Activated naive CD8-positive, alpha-beta T cell treated with anti-CD3 and anti-CD28 coated beads for 36 hours (primary cell): Measurements from ENCODE around the gene ADAP1. TPM values are rescaled to one million over a fixed set of nuclear protein-coding genes. Genes with fewer than 3 reads are reported as not detected.

Source experiments
- DNase-seq: peaks from one replicate; pipeline ENCODE4 v3.0.0; 2021
- H3K27ac Mint-ChIP-seq: one replicate; pipeline ENCODE4 v1.8.0; 2022; ENCODE audit warnings: mild to moderate bottlenecking, moderate library complexity, mixed read lengths
- H3K27me3 Mint-ChIP-seq: one replicate; pipeline ENCODE4 v1.8.0; 2022; ENCODE audit warnings: mild to moderate bottlenecking, mixed read lengths
- H3K36me3 Mint-ChIP-seq: one replicate; pipeline ENCODE4 v1.8.0; 2021; ENCODE audit warnings: mild to moderate bottlenecking, mixed read lengths
- H3K4me1 Mint-ChIP-seq: one replicate; pipeline ENCODE4 v1.8.0; 2021; ENCODE audit warnings: mixed read lengths
- H3K4me3 Mint-ChIP-seq: one replicate; pipeline ENCODE4 v1.8.0; 2022; ENCODE audit warnings: mild to moderate bottlenecking, moderate library complexity, mixed read lengths
- H3K9me3 Mint-ChIP-seq: one replicate; pipeline ENCODE4 v1.8.0; 2022; ENCODE audit warnings: mixed read lengths
- total RNA-seq, 2 experiments: library from RNA; stranded (reverse); gene quantifications; one replicate each; pipeline ENCODE4 v1.2.3, GENCODE V29; 2021

Gene ADAP1
- total RNA-seq, 2 experiments from 2014 or later = 49.9 to 56.7 TPM

GRCh38 chr7:920351-921070 is 34.0 kb downstream of the ADAP1 start:
- H3K4me3 Mint-ChIP-seq = peak overlapping the region; percentile 48
- peaks cover 34% of the 10 kb centered on the region for H3K4me1 Mint-ChIP-seq
- peak overlapping the region; percentile 98 for H3K27ac Mint-ChIP-seq
- H3K36me3 Mint-ChIP-seq = peaks cover 24% of the 10 kb centered on the region
- no peaks in the 10 kb centered on the region for H3K9me3 Mint-ChIP-seq
- H3K27me3 Mint-ChIP-seq = no peaks in the 10 kb centered on the region
- no peak for DNase-seq

- Mint-ChIP-seq H3K27ac (no peak overlapping the region), H3K9me3 (no peaks in the 10 kb centered on the region), H3K27me3 (no peaks in the 10 kb centered on the region), H3K4me3 (no peak overlapping the region), H3K4me1 (peaks cover 33% of the 10 kb centered on the region), H3K36me3 (peaks cover 23% of the 10 kb centered on the region)
- no peak for DNase-seq
Observed at GRCh38 chr7:919924-920341, 34.5 kb downstream of the ADAP1 start.

GRCh38 chr7:919114-919442 is 35.4 kb downstream of the ADAP1 start:
- Mint-ChIP-seq H3K27ac (no peak overlapping the region), H3K36me3 (peaks cover 21% of the 10 kb centered on the region), H3K9me3 (no peaks in the 10 kb centered on the region), H3K4me1 (peaks cover 28% of the 10 kb centered on the region), H3K4me3 (no peak overlapping the region), H3K27me3 (no peaks in the 10 kb centered on the region)
- DNase-seq = no peak

GRCh38 chr7:918441-919113 is 35.9 kb downstream of the ADAP1 start:
- DNase-seq = no peak
- Mint-ChIP-seq H3K9me3 (no peaks in the 10 kb centered on the region), H3K4me1 (peaks cover 28% of the 10 kb centered on the region), H3K27ac (no peak overlapping the region), H3K36me3 (peaks cover 21% of the 10 kb centered on the region), H3K4me3 (no peak overlapping the region), H3K27me3 (no peaks in the 10 kb centered on the region)

- H3K4me3 Mint-ChIP-seq = no peak overlapping the region
- no peaks in the 10 kb centered on the region for H3K9me3 Mint-ChIP-seq
- no peaks in the 10 kb centered on the region for H3K27me3 Mint-ChIP-seq
- H3K36me3 Mint-ChIP-seq = peaks cover 23% of the 10 kb centered on the region
- H3K27ac Mint-ChIP-seq = no peak overlapping the region
- DNase-seq = no peak
- H3K4me1 Mint-ChIP-seq = peaks cover 28% of the 10 kb centered on the region
Observed at GRCh38 chr7:918118-918425, 36.4 kb downstream of the ADAP1 start.

GRCh38 chr7:917255-918117 is 37.0 kb downstream of the ADAP1 start:
- Mint-ChIP-seq H3K4me1 (peaks cover 24% of the 10 kb centered on the region), H3K27me3 (no peaks in the 10 kb centered on the region), H3K27ac (no peak overlapping the region), H3K36me3 (peaks cover 22% of the 10 kb centered on the region), H3K4me3 (no peak overlapping the region), H3K9me3 (no peaks in the 10 kb centered on the region)
- no peak for DNase-seq

- Mint-ChIP-seq H3K27ac (no peak overlapping the region), H3K4me3 (no peak overlapping the region), H3K27me3 (no peaks in the 10 kb centered on the region), H3K4me1 (peaks cover 17% of the 10 kb centered on the region), H3K9me3 (no peaks in the 10 kb centered on the region), H3K36me3 (peaks cover 21% of the 10 kb centered on the region)
- DNase-seq = no peak
Observed at GRCh38 chr7:916291-916941, 38.1 kb downstream of the ADAP1 start.

GRCh38 chr7:915291-916218 is 38.9 kb downstream of the ADAP1 start:
- Mint-ChIP-seq H3K27ac (no peak overlapping the region), H3K4me3 (no peak overlapping the region), H3K9me3 (no peaks in the 10 kb centered on the region), H3K36me3 (peaks cover 12% of the 10 kb centered on the region), H3K27me3 (no peaks in the 10 kb centered on the region), H3K4me1 (peaks cover 9% of the 10 kb centered on the region)
- DNase-seq = no peak

- no peak overlapping the region for H3K27ac Mint-ChIP-seq
- DNase-seq = no peak
- peaks cover 13% of the 10 kb centered on the region for H3K4me1 Mint-ChIP-seq
- H3K36me3 Mint-ChIP-seq = peaks cover 14% of the 10 kb centered on the region
- no peaks in the 10 kb centered on the region for H3K27me3 Mint-ChIP-seq
- no peaks in the 10 kb centered on the region for H3K9me3 Mint-ChIP-seq
- no peak overlapping the region for H3K4me3 Mint-ChIP-seq
Observed at GRCh38 chr7:914521-915194, 39.8 kb downstream of the ADAP1 start.

- peaks cover 11% of the 10 kb centered on the region for H3K4me1 Mint-ChIP-seq
- DNase-seq = no peak
- no peak overlapping the region for H3K27ac Mint-ChIP-seq
- H3K36me3 Mint-ChIP-seq = peaks cover 12% of the 10 kb centered on the region
- H3K27me3 Mint-ChIP-seq = no peaks in the 10 kb centered on the region
- no peaks in the 10 kb centered on the region for H3K9me3 Mint-ChIP-seq
- no peak overlapping the region for H3K4me3 Mint-ChIP-seq
Observed at GRCh38 chr7:913736-914520, 40.6 kb downstream of the ADAP1 start.

- H3K27me3 Mint-ChIP-seq = no peaks in the 10 kb centered on the region
- no peak for DNase-seq
- H3K27ac Mint-ChIP-seq = no peak overlapping the region
- peaks cover 6% of the 10 kb centered on the region for H3K36me3 Mint-ChIP-seq
- H3K9me3 Mint-ChIP-seq = no peaks in the 10 kb centered on the region
- H3K4me1 Mint-ChIP-seq = peaks cover 6% of the 10 kb centered on the region
- H3K4me3 Mint-ChIP-seq = no peak overlapping the region
Observed at GRCh38 chr7:911791-912480, 42.5 kb downstream of the ADAP1 start.

GRCh38 chr7:910931-911431 is 43.5 kb downstream of the ADAP1 start:
- H3K9me3 Mint-ChIP-seq = no peaks in the 10 kb centered on the region
- H3K4me1 Mint-ChIP-seq = peaks cover 5% of the 10 kb centered on the region
- H3K27ac Mint-ChIP-seq = no peak overlapping the region
- no peak overlapping the region for H3K4me3 Mint-ChIP-seq
- H3K36me3 Mint-ChIP-seq = peaks cover 6% of the 10 kb centered on the region
- no peak for DNase-seq
- no peaks in the 10 kb centered on the region for H3K27me3 Mint-ChIP-seq

GRCh38 chr7:910441-910861 is 44.0 kb downstream of the ADAP1 start:
- H3K9me3 Mint-ChIP-seq = no peaks in the 10 kb centered on the region
- H3K4me3 Mint-ChIP-seq = peak overlapping the region; percentile 22
- DNase-seq = no peak
- peak overlapping the region; percentile 74 for H3K27ac Mint-ChIP-seq
- H3K4me1 Mint-ChIP-seq = peaks cover 5% of the 10 kb centered on the region
- peaks cover 6% of the 10 kb centered on the region for H3K36me3 Mint-ChIP-seq
- H3K27me3 Mint-ChIP-seq = no peaks in the 10 kb centered on the region
